Activated CD4-positive, CD25-positive, alpha-beta regulatory T cell treated with anti-CD3 and anti-CD28 coated beads, Interleukin-2, amount 50 U/mL, for 72 hours (primary cell): ENCODE data around the gene SETD3.

ENCODE experiments used
- DNase-seq: peaks from one replicate; pipeline ENCODE4 v3.0.0; 2021

The SETD3 gene

DNA sequence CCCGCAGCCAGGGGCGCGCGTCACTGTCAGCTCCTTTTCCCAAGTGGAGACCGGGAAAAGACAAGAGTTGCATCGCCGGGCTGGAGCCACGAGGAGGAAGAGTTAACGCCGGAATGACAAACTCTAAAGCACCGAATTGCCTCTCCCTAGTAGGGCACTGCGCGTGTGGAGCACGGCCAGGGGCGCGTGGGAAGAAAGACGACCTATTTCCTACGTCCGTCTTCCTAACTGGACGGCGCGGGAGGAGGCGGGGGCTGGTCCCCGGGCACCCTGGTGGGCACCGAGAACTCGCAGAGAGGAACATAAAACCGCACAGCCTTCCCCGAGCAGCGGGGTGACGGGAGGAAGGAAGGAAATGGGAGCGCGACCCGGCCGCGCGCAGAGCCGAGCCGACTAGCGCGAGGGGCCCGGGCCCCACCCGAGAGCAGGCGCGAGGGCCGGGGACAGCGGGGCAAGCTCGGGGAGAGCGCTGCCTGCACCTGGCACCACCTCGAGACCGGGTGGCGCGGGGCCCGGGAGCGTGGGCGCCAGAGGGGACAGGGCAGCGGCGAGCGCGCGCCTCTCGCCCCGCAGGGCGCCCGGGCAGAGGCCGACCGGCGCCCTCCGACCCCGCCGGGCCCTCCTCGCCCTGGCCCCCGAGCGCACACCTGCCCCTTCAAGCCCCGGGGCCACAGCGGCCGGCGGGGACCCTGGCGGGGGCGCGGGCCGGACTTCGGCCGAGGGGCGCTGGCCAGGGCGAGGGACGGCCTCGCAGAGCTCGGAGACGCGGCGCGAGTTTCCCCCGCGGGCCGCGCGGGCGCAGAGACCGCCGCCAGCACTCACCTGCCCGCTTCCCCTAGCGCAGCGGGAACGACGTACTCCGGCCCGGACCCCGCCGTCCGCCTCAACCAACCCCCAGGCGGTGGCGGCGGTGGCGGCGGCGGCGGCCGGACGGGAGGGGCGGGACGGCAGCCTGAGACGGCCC, at the start of gene SETD3:
Gene SETD3 (minus strand): TSS at position 954 of the 964 bp plus-strand sequence. CDS start 15,054 bp downstream, outside the sequence.
- peak; percentile 50 for DNase-seq

- no peak for DNase-seq
Measured at GRCh38 chr14:99529899-99530298, 49.2 kb upstream of the SETD3 start.

GRCh38 chr14:99527427-99528076, 46.9 kb upstream of the SETD3 start:
- DNase-seq: no peak

GRCh38 chr14:99527026-99527425, 46.4 kb upstream of the SETD3 start:
- no peak for DNase-seq

GRCh38 chr14:99525699-99526080, 45.0 kb upstream of the SETD3 start:
- DNase-seq: no peak

DNA sequence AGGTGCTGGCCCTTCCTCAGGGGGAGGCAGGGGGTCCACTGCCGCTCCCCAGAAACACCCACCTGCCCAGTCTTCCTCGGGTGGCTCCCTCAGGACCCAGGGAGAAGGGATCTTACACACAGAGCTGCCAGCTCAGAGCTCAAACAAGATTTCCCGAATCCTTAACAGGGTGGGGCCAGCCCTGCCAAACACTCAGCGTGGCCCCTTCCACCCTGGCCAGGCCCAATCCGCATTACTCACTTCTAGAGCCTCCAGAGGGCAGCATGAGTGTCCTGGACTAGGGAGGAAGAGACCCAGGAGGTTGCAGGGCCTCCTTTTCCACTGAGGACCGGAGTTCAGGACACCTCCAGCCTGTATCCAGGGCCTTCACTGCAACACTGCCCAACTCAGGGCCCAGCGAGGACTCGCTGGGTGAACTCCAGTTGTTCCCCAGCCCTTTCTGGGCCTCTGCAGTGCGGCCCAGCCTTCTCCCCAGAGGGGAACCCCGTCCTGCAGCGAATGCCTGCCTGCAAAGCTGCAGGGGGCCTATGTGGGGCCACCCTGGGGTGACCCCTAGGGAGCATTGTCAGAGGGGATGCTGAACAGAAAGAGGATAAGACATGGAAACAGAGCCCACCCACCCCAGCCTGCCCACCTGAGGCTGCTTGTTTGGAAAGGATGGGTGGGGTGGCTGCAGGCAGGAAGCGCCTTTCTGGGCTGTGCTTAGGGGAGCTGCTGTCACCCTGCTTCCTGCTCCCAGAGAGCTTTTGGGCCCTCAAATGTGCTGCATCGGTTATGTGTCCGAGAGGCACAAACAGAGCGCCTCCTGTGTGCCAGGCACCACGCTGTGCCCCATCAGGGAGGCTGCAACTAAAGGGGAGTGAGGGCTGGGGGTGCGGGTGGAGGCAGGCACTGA, 44.4 kb upstream of the SETD3 start:
- DNase-seq: no peak

DNA sequence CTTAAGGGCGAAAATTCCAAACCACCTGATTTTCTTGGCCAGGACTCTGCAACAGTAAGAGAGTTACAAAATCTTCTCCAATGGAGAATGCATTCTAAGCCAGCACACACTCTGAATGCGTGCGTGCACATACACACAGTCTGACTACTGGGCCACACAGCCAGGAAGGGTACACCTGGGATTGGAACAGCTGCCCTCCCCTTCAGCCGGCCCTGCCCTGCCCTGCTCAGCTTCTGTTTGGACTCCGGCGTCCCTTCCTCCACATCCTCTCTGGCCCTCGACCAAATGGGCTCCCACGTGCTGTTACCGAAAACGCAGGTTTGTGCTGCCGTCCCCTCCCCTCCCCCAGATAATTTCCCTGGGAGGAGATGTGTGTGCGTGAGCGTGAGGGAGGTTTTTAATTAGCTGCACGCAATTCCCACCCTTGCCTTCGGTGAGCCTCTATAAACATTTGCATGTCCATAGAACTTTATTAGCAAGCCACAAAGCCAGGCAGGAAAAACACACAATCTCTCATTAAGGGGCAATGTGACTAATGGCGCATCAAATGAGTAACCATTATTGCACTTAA, 43.5 kb upstream of the SETD3 start:
- DNase-seq: no peak

- no peak for DNase-seq
Measured at GRCh38 chr14:99523704-99524055, 43.0 kb upstream of the SETD3 start.

- DNase-seq: no peak
Measured at GRCh38 chr14:99522934-99523703, 42.5 kb upstream of the SETD3 start.

DNA sequence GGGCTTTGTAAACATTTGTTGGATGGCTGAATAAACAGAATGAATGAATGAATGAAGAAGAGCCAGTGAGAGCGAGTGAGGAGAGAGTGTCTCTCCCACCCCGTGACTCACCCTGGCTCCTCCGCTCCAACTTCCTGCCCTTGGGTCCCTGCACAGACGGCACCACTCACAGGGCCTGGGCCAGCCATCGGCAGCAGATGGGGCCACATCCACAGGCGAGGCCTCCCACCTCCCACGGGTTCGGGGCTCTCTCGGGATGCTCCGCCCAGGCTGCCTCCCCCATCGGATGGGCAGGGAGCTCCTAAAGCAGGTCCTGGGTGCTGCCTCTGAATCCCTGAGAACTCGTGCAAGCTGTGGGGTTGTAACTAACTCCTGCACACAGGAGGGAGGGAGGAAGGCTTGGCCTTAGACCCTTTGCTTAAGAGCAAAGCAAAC, 41.8 kb upstream of the SETD3 start:
- no peak for DNase-seq

DNA sequence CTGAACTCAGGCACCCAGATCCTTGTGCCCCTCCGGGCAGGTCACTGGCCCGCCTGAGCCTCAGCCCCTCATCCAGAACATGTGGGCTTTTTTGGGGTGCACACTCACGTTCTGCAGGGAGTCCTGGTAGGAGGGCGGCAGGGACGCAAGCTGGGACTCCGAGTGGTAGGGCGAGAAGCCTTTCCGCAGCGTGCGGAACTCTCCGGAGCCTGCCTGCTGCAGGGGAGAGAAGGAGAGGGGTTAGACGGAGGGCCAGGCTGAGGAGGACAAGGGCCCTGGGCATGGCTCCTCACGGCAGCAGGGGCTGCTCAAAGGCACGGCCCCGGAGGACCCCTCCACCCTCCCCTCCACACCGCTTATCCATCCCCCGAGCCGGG, 41.4 kb upstream of the SETD3 start:
- DNase-seq: no peak

- no peak for DNase-seq
Measured at GRCh38 chr14:99521176-99522024, 40.7 kb upstream of the SETD3 start.

DNA sequence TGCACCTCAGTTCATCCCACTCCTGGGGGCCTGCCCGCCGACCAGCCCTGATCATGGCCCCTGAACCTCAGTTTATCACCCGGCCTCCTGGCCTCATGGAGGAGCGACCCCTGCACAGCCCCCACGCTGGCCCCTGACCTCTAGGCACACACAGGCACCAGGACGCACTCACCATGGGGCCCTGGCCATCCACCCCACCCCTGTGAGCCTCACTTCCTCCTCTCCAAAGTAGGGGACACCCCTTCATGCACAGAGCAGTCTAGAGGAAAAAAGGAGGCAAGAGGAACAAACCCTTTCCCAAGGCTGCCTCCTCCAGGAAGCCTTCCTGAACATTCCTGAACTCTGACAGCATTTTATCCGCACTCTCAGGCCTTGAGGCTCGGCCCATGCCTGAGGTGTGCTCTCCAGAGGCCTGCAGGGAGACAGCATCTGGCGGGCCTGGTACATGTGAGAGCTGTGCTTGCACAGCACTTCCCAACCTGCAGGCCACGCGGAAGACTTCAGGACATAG, 40.0 kb upstream of the SETD3 start:
- DNase-seq: no peak

- DNase-seq: no peak
Measured at GRCh38 chr14:99519931-99520421, 39.3 kb upstream of the SETD3 start.

GRCh38 chr14:99519347-99519881, 38.8 kb upstream of the SETD3 start:
- DNase-seq: no peak

- DNase-seq: peak; percentile 93
Measured at GRCh38 chr14:99518441-99519346, 38.0 kb upstream of the SETD3 start.

- DNase-seq: no peak
Measured at GRCh38 chr14:99517643-99518381, 37.2 kb upstream of the SETD3 start.

DNA sequence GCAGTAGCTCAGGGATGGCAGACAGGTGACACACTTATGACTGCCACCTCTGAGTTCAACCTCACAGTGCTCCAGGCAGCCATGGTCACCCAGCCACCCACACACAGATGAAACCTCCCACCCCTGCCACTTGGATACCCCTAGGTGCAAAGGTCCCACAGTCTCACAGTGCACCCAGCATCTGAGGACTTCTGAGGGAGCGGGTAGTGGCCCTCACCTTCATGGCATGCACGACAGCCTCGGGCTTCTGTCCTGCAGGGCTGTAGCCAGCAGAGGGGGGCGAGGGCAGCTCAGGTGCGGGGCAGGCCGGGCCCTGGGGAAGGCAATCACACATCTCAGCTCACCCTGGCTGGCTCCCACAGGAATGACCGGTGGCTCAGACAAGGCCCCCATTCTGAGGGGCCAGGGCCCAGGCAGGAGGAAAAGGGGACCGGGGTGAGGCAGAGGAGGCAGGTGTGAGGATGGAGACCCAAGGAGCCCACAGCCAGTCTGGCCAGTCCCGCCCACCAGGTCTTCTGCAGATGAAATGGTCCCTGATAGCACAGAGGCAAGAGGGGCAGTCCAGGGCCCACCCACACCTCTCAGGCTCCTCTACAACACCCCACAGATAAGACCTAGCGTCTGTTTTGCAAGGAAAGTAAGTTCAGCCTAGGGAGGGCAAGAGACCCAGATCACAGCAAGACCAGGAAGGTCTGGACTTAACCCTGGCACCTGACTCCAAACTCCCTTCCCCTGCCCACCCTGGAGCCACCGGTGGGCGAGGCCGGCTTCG, 36.4 kb upstream of the SETD3 start:
- no peak for DNase-seq
